Measurements from ENCODE around the gene PTPRN2.

- TF ChIP-seq, protein P1, sequence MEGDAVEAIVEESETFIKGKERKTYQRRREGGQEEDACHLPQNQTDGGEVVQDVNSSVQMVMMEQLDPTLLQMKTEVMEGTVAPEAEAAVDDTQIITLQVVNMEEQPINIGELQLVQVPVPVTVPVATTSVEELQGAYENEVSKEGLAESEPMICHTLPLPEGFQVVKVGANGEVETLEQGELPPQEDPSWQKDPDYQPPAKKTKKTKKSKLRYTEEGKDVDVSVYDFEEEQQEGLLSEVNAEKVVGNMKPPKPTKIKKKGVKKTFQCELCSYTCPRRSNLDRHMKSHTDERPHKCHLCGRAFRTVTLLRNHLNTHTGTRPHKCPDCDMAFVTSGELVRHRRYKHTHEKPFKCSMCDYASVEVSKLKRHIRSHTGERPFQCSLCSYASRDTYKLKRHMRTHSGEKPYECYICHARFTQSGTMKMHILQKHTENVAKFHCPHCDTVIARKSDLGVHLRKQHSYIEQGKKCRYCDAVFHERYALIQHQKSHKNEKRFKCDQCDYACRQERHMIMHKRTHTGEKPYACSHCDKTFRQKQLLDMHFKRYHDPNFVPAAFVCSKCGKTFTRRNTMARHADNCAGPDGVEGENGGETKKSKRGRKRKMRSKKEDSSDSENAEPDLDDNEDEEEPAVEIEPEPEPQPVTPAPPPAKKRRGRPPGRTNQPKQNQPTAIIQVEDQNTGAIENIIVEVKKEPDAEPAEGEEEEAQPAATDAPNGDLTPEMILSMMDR (IDR thresholded peaks at IDR 0.05): no peak
- TF ChIP-seq EP300 (IDR thresholded peaks at IDR 0.05): no peak
Measured at GRCh38 chr7:158023157-158023556, 564.5 kb downstream of the PTPRN2 start.
